Fibroblast of gingiva (primary cell): ENCODE results near the gene LPIN1.

ENCODE experiments used
- DNase-seq: peaks from one replicate; pipeline ENCODE4 v3.0.0-alpha.2; 2011; ENCODE audit warnings: low read depth

LPIN1 gene

GRCh38 chr2:11866358-11867335 is 120.2 kb downstream of the LPIN1 start:
- no peak for DNase-seq

DNA sequence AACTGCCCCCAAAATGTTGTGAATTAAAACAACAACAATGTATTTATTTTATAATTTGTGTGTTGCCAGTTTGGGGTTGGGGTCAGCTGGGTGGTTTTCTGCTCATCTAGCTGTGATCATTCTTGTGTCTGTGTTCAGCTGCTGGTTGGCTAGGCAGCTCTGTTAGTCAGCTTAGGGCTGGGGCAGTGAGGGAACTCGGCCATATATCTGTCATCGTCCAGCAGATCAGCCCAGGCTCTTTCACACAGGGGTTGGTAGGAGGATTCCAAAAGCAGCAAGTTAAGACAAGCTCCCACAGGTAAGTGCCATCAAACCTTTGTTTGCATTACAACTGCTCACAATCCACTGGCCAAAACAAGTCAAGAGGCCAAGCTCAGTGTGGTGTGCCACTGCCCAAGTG is 121.5 kb downstream of the LPIN1 start:
- DNase-seq, result no peak

DNA sequence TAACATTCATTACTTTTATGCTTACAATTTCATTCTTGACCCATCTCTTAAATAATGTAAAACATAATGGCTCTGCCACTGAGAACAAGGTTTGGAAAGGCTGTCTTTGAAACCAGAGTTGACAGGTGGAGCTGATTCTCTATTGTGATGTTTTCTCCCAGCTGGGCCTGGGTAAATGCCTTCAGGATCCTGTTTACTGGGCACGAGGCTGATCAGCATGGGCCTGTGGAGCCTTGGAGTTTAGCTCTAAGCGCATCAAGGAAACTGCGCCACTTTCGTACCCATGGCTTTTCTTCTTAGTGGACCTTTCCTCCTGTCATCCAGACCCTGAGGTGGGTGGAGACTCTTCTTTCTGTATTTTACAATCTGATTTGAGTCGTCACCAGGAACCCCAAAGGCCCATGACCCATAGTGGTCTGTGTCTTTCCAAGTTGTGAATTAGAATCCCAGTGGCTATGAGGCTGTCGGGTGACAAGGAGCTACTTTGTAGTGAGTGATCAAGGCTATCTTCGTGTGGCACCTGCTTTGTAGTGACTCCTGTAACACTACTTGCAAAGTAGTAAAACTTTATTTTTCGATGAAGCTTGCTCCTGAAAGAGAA is 123.1 kb downstream of the LPIN1 start:
- no peak for DNase-seq

GRCh38 chr2:11870064-11870463 is 123.6 kb downstream of the LPIN1 start:
- no peak for DNase-seq

DNA sequence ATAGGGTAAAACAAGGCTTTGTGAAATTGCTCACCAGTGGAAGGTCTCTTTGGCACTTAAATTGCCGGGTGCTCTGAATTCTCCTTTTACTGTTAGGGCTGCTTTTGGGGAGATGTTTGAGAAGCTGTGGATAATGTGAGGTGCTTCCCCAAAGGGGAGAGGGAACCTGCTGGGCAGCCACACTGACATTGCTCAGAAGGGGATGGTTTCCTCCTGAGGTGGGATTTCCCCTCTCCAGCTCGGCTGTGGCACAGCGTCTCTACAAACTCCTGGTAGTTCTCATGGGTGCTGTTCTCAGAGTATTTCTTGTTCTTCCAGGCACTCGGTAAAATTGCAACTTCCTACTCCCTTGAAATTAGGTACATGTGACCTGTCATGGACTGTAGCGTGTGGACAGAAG is 124.2 kb downstream of the LPIN1 start:
- DNase-seq, result no peak

DNA sequence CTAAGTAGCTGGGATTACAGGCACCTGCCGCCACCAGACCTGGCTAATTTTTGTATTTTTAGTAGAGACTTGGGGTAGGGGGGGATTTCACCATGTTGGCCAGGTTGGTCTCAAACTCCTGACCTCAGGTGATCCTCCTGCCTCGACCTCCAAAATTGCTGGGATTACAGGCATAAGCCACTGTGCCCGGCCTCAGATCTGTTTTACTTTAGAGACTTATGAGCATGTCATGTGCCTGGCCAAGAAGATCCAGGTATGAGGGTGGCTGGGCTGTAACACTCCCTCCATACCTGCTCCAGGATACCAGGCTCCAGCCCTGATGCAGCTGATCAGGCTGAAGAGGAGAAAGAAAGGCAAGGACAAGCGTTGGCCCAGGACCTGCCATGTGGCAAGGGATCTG is 125.0 kb downstream of the LPIN1 start:
- DNase-seq, result no peak

DNA sequence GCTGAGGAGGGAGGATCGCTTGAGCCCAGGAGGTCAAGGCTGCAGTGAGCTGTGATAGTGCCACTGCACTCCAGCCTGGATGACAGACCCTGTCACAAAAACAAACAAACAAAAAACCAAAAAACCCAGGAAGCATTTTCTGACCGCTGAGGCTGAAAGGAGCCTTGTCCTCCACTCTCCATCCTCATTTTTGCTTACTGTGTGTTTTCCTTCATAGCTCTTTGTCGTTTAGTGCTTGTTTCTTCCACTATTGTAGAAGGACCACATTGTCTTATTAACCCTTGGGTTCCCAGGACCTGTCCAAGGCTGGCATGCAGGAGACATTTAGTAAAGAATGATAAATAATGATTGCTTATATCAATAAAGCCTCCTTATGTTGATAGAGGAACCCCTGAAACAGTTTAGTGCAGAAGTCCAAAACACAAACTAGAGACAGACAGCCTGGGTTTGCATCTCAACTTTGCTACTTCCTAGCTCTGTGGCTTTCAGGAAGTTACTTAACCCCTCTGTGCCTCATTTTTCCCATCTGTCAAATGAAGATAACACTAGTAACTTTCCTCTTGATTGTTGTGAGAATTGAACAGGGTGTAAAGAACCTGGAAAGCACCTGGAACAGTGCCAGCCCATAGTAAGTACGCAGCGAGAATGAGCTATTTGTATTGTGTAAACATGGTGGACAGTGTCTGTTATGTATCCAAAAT is 126.0 kb downstream of the LPIN1 start:
- DNase-seq, result no peak

- no peak for DNase-seq
These were observed 126.5 kb downstream of the LPIN1 start for GRCh38 chr2:11872948-11873269.

- peak; percentile 88 for DNase-seq
These were observed 127.1 kb downstream of the LPIN1 start for GRCh38 chr2:11873356-11874154.

- no peak for DNase-seq
These were observed 128.4 kb downstream of the LPIN1 start for GRCh38 chr2:11874861-11875260.

DNA sequence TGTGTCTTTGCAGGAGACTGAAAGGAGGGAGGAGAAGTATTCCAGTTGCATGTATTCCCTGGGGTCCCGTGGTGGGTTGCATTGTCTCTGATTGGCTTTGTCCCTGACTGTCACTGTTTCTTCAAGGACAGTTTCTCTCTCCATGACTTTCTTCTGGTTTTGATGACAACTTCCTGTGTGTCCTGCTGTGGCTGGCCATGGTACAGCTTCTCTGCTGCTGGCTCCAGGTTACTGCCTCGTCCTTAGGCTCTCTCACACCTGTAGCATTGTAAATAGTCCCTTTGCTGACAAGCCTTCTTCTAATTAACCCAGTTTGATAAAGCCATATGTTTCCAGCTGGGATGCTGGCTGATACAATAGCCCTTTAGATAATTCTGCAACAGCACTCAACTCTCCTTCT is 129.0 kb downstream of the LPIN1 start:
- no peak for DNase-seq

DNA sequence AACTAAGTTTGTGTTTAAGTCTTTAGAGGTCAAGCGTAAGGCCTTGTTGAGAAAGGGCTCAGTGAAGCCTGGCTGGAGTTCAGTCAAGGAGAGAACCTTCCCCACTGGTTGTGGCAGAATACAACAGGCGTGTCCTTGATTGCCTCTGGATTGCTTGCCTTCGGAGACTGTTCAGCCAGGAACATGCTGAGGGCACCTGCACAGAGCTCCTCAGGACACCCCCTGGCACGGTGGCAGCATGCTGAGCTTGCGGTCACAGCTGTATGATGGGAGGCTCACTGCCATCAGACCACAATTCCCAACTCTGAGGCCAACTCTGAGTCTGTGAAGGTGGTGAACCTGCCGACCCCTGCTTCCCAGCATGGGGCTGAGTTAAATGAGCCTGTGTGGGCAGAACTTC is 130.0 kb downstream of the LPIN1 start:
- no peak for DNase-seq

DNA sequence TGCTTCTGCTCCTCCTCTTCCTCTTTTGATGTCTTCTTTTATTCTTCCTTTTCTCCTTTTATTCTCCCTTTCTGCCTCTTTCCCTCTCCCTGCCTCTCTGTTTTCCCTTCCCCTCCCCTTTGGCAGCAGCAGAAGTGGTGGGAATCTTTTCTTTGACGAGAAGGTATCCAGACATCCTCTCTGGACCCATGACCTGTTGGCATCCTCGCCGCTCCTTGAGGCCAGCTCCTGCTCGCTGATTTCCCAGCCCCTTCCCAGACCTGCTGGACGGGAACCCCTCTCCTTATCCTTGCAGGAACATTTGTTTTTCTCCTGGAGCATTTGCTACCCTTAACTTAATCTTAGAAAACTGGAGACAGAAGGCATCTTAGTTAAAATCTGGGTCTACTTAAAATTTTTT is 130.5 kb downstream of the LPIN1 start:
- DNase-seq, result no peak
